ENCODE results near the gene TTC33.
A peak's percentile ranks its signal among the peaks of the same experiment; 100 is the strongest.

The TTC33 gene

GRCh38 chr5:40780858-40781257 is 25.1 kb upstream of the TTC33 start:
- DNase-seq (ENCODE audit: low read depth in 2 of 2, low spot score in 1 of 2) = no peak

GRCh38 chr5:40780199-40780598 is 24.4 kb upstream of the TTC33 start:
- DNase-seq (ENCODE audit: low read depth in 2 of 2, low spot score in 1 of 2) = no peak

- no peak for DNase-seq (ENCODE audit: low read depth in 2 of 2, low spot score in 1 of 2)
Measured at GRCh38 chr5:40779561-40779960, 23.8 kb upstream of the TTC33 start.

GRCh38 chr5:40778133-40778532 is 22.4 kb upstream of the TTC33 start:
- no peak for DNase-seq (ENCODE audit: low read depth in 2 of 2, low spot score in 1 of 2)

GRCh38 chr5:40776658-40776977 is 20.9 kb upstream of the TTC33 start:
- no peak for DNase-seq (ENCODE audit: low read depth in 2 of 2, low spot score in 1 of 2)

GRCh38 chr5:40775846-40776657 is 20.3 kb upstream of the TTC33 start:
- no peak for DNase-seq (ENCODE audit: low read depth in 2 of 2, low spot score in 1 of 2)

GRCh38 chr5:40775085-40775845 is 19.5 kb upstream of the TTC33 start:
- no peak for DNase-seq (ENCODE audit: low read depth in 2 of 2, low spot score in 1 of 2)

- DNase-seq (ENCODE audit: low read depth in 2 of 2, low spot score in 1 of 2) = no peak
Measured at GRCh38 chr5:40774623-40775022, 18.9 kb upstream of the TTC33 start.

- DNase-seq (ENCODE audit: low read depth in 2 of 2, low spot score in 1 of 2) = no peak
Measured at GRCh38 chr5:40770764-40771163, 15.0 kb upstream of the TTC33 start.

GRCh38 chr5:40762705-40763104 is 6.9 kb upstream of the TTC33 start:
- no peak for DNase-seq (ENCODE audit: low read depth in 2 of 2, low spot score in 1 of 2)

GRCh38 chr5:40757400-40757799 is 1.6 kb upstream of the TTC33 start:
- no peak for DNase-seq (ENCODE audit: low read depth in 2 of 2, low spot score in 1 of 2)

GRCh38 chr5:40755093-40755406 is 711 bp downstream of the TTC33 start:
- peak; percentile 23 to 33 for DNase-seq (ENCODE audit: low read depth in 2 of 2, low spot score in 1 of 2)

GRCh38 chr5:40754381-40755092 is 1.2 kb downstream of the TTC33 start:
- DNase-seq (ENCODE audit: low read depth in 2 of 2, low spot score in 1 of 2) = no peak

GRCh38 chr5:40746703-40747102 is 9.1 kb downstream of the TTC33 start:
- DNase-seq (ENCODE audit: low read depth in 2 of 2, low spot score in 1 of 2) = no peak

GRCh38 chr5:40743771-40744170 is 12.0 kb downstream of the TTC33 start:
- no peak for DNase-seq (ENCODE audit: low read depth in 2 of 2, low spot score in 1 of 2)

GRCh38 chr5:40738502-40738901 is 17.3 kb downstream of the TTC33 start:
- no peak for DNase-seq (ENCODE audit: low read depth in 2 of 2, low spot score in 1 of 2)

- no peak for DNase-seq (ENCODE audit: low read depth in 2 of 2, low spot score in 1 of 2)
Measured at GRCh38 chr5:40736103-40736875, 19.5 kb downstream of the TTC33 start.

GRCh38 chr5:40735609-40736008 is 20.2 kb downstream of the TTC33 start:
- no peak for DNase-seq (ENCODE audit: low read depth in 2 of 2, low spot score in 1 of 2)

- no peak for DNase-seq (ENCODE audit: low read depth in 2 of 2, low spot score in 1 of 2)
Measured at GRCh38 chr5:40734986-40735385, 20.8 kb downstream of the TTC33 start.

GRCh38 chr5:40733879-40734563 is 21.7 kb downstream of the TTC33 start:
- no peak for DNase-seq (ENCODE audit: low read depth in 2 of 2, low spot score in 1 of 2)

GRCh38 chr5:40733434-40733833 is 22.3 kb downstream of the TTC33 start:
- no peak for DNase-seq (ENCODE audit: low read depth in 2 of 2, low spot score in 1 of 2)
